PC-9 (cell line): ENCODE measurements around the gene TMEM139. TPM values are rescaled to one million over a fixed set of nuclear protein-coding genes. Genes with fewer than 3 reads are reported as not detected.

ENCODE experiments used
- BruUV-seq: library from RNA; stranded (reverse); fragments of 400-500 nt; replicated peaks from 2 replicates; lab custom pipeline; 2021; lab: Mats Ljungman, UMichigan
- CTCF ChIA-PET: fragments of 300-600 bp; sonication (Branson Sonifier 250); formaldehyde crosslinking; loops from one replicate; lab custom pipeline; 2022; ENCODE audit warnings: antibody characterized with exemption; lab: Charles Lee
- POLR2A ChIA-PET: fragments of 300-600 bp; sonication (Branson Sonifier 250); formaldehyde crosslinking; loops from one replicate; lab custom pipeline; 2022; ENCODE audit warnings: antibody characterized with exemption; ENCODE audit not compliant: unreplicated experiment; lab: Charles Lee
- DNase-seq, 2 experiments: peaks; one replicate each; pipeline versions ENCODE4 v3.0.0 to v3.0.0-alpha.2; 2015 to 2022; ENCODE audit warnings: mixed read lengths in 1 of 2
- H2AFZ ChIP-seq: fragments of 200-600 bp; sonication (generic); 2 replicates; pipeline ENCODE4 v1.8.1; 2017; ENCODE audit warnings: antibody characterized with exemption
- H3F3A ChIP-seq: fragments of 200-600 bp; sonication (generic); 2 replicates; pipeline ENCODE4 v1.8.1; 2017; ENCODE audit warnings: antibody characterized with exemption, mild to moderate bottlenecking, low read depth; ENCODE audit not compliant: insufficient read depth
- H3K27ac ChIP-seq: fragments of 200-600 bp; sonication (generic); 2 replicates; pipeline ENCODE4 v1.6.1; 2016; ENCODE audit warnings: mixed run types
- H3K27me3 ChIP-seq: fragments of 200-600 bp; sonication (generic); 2 replicates; pipeline ENCODE4 v1.6.1; 2016; ENCODE audit warnings: low read depth, mixed run types; ENCODE audit not compliant: insufficient read depth
- H3K36me3 ChIP-seq: fragments of 200-600 bp; sonication (generic); 2 replicates; pipeline ENCODE4 v1.6.1; 2016; ENCODE audit warnings: low read depth, mixed run types
- H3K4me1 ChIP-seq: fragments of 200-600 bp; sonication (generic); replicated peaks from 2 replicates; pipeline ENCODE4 v1.6.1; 2016; ENCODE audit warnings: mixed run types; ENCODE audit not compliant: insufficient read depth
- H3K4me2 ChIP-seq: fragments of 200-600 bp; sonication (generic); 2 replicates; pipeline ENCODE4 v1.6.1; 2017; ENCODE audit warnings: mixed run types
- H3K4me3 ChIP-seq: fragments of 200-600 bp; sonication (generic); 2 replicates; pipeline ENCODE4 v1.6.1; 2016; ENCODE audit warnings: mixed run types
- H3K79me2 ChIP-seq: fragments of 200-600 bp; sonication (generic); 2 replicates; pipeline ENCODE4 v1.6.1; 2017; ENCODE audit warnings: low read depth, mixed run types
- H3K9me2 ChIP-seq: fragments of 200-600 bp; sonication (generic); 2 replicates; pipeline ENCODE4 v1.8.1; 2017; ENCODE audit warnings: mild to moderate bottlenecking; ENCODE audit not compliant: insufficient read depth
- H3K9me3 ChIP-seq: fragments of 200-600 bp; sonication (generic); 2 replicates; pipeline ENCODE4 v1.8.1; 2016; ENCODE audit warnings: low read depth; ENCODE audit not compliant: insufficient read depth
- H4K20me1 ChIP-seq: fragments of 200-600 bp; sonication (generic); 2 replicates; pipeline ENCODE4 v1.8.1; 2017; ENCODE audit not compliant: insufficient read depth
- EZH2 ChIP-seq: fragments of 200-600 bp; sonication (generic); IDR thresholded peaks from 2 replicates; pipeline ENCODE4 v1.8.0; 2017; ENCODE audit warnings: antibody characterized with exemption, low read depth
- intact Hi-C: fragments of 100-400 bp; cut with micrococcal nuclease; formaldehyde crosslinking; loops from one replicate; pipeline ENCODE4 v1.10.0; 2022; ENCODE audit not compliant: unreplicated experiment
- total RNA-seq: library from RNA; stranded (reverse); gene quantifications from 2 replicates; pipeline ENCODE4 v1.2.3, GENCODE V29; 2021
- TF ChIP-seq, protein P1 (sequence below): fragments of 200-600 bp; sonication (generic); conservative IDR thresholded peaks from 2 replicates; pipeline ENCODE4 v1.6.1; 2017; ENCODE audit warnings: mixed run types, antibody characterized with exemption, mild to moderate bottlenecking, moderate library complexity

Gene TMEM139
- total RNA-seq, 1 experiment from 2014 or later = 131 TPM

DNA sequence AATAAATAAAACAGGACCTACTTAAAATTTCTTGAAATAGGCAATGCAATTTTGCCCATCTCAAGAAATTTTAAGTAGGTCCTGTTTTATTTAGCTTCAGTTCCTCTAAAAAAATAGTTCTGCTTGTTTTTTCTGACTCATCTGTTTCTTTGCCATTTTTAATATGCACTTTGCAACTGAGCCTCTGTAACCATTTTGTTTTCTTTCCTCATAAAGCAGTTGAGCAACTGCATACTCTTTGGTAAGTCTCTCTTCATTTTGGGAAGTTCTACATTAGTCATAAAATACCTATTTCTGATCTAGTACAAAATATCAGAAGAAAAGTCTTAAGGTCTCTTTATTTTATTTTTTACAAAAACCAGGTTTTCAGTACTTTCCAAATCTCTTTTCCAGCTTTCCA, 44.9 kb upstream of the TMEM139 start:
- no peaks in the 10 kb centered on the region for H3K36me3 ChIP-seq
- no TSS peak for BruUV-seq
- peaks cover 9% of the 10 kb centered on the region; the same call in 1 of the 2 replicates for H3K9me3 ChIP-seq
- peak overlapping the region; percentile 66 for H3K4me2 ChIP-seq
- H4K20me1 ChIP-seq = no peaks in the 10 kb centered on the region
- H3K9me2 ChIP-seq = no peaks in the 10 kb centered on the region
- ChIA-PET POLR2A (interaction anchor here (0.5 to 0.8 kb wide), 4 partner anchors 50 to 62 kb away, joined by 4 to 30 read pairs (median 8); no protein-coding TSS in a partner anchor), CTCF (interaction anchor here (0.6 to 2.0 kb wide), 16 partner anchors 9 to 798 kb away, joined by 3 to 25 read pairs (median 5); partner anchors contain the start of genes CASP2 and GSTK1)
- no peaks in the 10 kb centered on the region for H3K27me3 ChIP-seq
- peaks cover 47% of the 10 kb centered on the region for H3K4me1 ChIP-seq
- H2AFZ ChIP-seq = no peak overlapping the region
- peaks cover 15% of the 10 kb centered on the region for H3F3A ChIP-seq
- H3K79me2 ChIP-seq = no peaks in the 10 kb centered on the region
- intact Hi-C loops = loop anchor here (1.0 to 10.0 kb wide), 8 partner anchors 48 to 885 kb away; partner anchors contain the start of genes CASP2, EPHA1, OR2A14 and ZYX
- peak overlapping the region; percentile 80 for H3K27ac ChIP-seq
- H3K4me3 ChIP-seq = peak overlapping the region; percentile 11; the same call in 1 of the 2 replicates
- DNase-seq = peak in 1 of 2 experiments; percentile 76
- TF ChIP-seq, protein P1, sequence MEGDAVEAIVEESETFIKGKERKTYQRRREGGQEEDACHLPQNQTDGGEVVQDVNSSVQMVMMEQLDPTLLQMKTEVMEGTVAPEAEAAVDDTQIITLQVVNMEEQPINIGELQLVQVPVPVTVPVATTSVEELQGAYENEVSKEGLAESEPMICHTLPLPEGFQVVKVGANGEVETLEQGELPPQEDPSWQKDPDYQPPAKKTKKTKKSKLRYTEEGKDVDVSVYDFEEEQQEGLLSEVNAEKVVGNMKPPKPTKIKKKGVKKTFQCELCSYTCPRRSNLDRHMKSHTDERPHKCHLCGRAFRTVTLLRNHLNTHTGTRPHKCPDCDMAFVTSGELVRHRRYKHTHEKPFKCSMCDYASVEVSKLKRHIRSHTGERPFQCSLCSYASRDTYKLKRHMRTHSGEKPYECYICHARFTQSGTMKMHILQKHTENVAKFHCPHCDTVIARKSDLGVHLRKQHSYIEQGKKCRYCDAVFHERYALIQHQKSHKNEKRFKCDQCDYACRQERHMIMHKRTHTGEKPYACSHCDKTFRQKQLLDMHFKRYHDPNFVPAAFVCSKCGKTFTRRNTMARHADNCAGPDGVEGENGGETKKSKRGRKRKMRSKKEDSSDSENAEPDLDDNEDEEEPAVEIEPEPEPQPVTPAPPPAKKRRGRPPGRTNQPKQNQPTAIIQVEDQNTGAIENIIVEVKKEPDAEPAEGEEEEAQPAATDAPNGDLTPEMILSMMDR = no peak
- TF ChIP-seq EZH2 = no peak

DNA sequence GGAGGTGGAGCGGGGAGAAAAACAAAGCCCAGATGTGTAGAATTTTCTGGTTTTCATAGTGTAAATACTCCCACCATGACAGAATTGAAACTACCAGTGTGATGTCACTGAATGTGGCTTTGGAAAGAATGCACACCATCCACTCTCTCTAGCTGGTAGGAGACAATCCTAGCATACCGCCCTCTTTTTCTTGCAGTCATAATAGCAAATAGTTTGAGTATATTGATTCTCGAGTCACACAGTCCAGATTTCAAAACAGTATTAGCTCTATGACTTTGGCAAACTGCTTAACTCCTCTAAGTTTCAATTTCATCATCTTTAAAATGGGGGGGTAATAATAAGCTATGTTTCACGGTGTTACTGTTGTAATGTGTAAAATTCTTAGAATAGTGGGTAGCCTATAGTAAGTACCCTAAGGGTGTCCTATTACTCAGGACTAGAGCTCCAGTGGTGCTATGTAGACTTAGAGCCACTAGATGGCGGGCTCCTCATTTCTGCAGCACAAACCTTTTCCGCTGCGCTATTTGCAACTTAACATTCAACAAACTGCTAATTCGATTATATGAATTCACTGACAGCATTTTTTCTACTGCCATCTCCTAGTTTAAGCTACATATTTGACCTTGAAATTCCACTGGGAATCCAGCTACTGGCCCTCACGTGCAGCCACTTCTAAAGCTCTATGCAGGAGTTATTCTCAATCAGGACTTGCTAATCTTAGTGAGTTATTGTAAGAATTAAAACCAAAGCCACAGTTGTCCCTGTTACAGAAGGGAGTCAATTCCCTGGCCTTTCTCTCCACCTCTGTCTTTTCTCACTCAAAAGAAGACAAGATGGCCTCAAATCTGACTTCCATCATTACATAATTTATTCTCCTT, 44.2 kb upstream of the TMEM139 start:
- intact Hi-C loops = loop anchor here (1.0 to 10.0 kb wide), 7 partner anchors 48 to 884 kb away; partner anchors contain the start of genes CASP2, EPHA1, OR2A14 and ZYX
- no peaks in the 10 kb centered on the region for H3K27me3 ChIP-seq
- H3K4me1 ChIP-seq = peaks cover 54% of the 10 kb centered on the region
- H3K79me2 ChIP-seq = no peaks in the 10 kb centered on the region
- peaks cover 8% of the 10 kb centered on the region; the same call in 1 of the 2 replicates for H3K9me3 ChIP-seq
- POLR2A ChIA-PET = interaction anchor here (0.5 to 1.0 kb wide), 8 partner anchors 49 to 474 kb away, joined by 3 to 30 read pairs (median 4); no protein-coding TSS in a partner anchor
- BruUV-seq = no TSS peak
- H2AFZ ChIP-seq = peak overlapping the region; percentile 4; the same call in 1 of the 2 replicates
- CTCF ChIA-PET = interaction anchor here (0.5 to 2.0 kb wide), 17 partner anchors 9 to 797 kb away, joined by 3 to 25 read pairs (median 5); partner anchors contain the start of genes CASP2 and GSTK1
- H3K4me2 ChIP-seq = peak overlapping the region; percentile 66
- H3K4me3 ChIP-seq = peak overlapping the region; percentile 11; the same call in 1 of the 2 replicates
- TF ChIP-seq, protein P1 = peak; percentile 98
- TF ChIP-seq EZH2 = no peak
- peak overlapping the region; percentile 80 for H3K27ac ChIP-seq
- H3F3A ChIP-seq = peaks cover 22% of the 10 kb centered on the region
- H4K20me1 ChIP-seq = no peaks in the 10 kb centered on the region
- DNase-seq = peak; percentile 71 to 84
- H3K9me2 ChIP-seq = no peaks in the 10 kb centered on the region
- H3K36me3 ChIP-seq = no peaks in the 10 kb centered on the region

DNA sequence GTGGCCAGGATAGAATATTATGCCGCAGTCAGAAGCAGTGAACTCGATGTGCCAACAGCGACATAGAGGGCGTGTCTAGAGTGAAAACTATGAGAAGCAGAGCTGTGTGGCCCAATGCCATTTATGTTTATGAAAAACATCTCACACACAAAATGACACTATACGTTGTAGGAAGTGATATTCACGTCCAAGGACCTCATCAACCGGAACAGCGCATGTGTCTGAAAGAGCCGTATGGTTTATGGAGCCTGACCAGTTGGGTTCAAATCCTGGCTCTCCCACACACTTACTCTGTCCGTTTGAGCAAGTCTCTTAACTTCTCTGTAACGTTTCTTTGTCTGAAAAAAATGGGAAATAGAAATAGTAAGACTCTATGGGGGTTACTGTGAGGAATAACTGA, 42.5 kb upstream of the TMEM139 start:
- ChIA-PET POLR2A (no interaction called here), CTCF (interaction anchor here (0.6 to 0.8 kb wide), 2 partner anchors 18 to 27 kb away, joined by 3 read pairs; no protein-coding TSS in a partner anchor)
- no peak overlapping the region for H3K27ac ChIP-seq
- no peaks in the 10 kb centered on the region; the same call in 1 of the 2 replicates for H3K9me3 ChIP-seq
- no peaks in the 10 kb centered on the region for H3K36me3 ChIP-seq
- no peaks in the 10 kb centered on the region for H3K9me2 ChIP-seq
- H3K27me3 ChIP-seq = no peaks in the 10 kb centered on the region
- no peak overlapping the region for H3K4me2 ChIP-seq
- H3K79me2 ChIP-seq = no peaks in the 10 kb centered on the region
- H4K20me1 ChIP-seq = no peaks in the 10 kb centered on the region
- no peak overlapping the region for H3K4me3 ChIP-seq
- H3F3A ChIP-seq = peaks cover 29% of the 10 kb centered on the region
- peaks cover 72% of the 10 kb centered on the region for H3K4me1 ChIP-seq
- H2AFZ ChIP-seq = no peak overlapping the region
- TF ChIP-seq EZH2 = no peak
- TF ChIP-seq, protein P1 = no peak
- BruUV-seq = no TSS peak
- no peak for DNase-seq
- intact Hi-C loops = loop anchor here (10.0 kb wide), 1 partner anchor 882 kb away; the partner anchor contains the start of gene OR2A14
